Measurements from ENCODE around the gene ZNF423. TPM values are rescaled to one million over a fixed set of nuclear protein-coding genes. Genes with fewer than 3 reads are reported as not detected.

Gene ZNF423
- total RNA-seq, 3 donors from 2014 or later, result 0.03 TPM; not detected in 2

GRCh38 chr16:49556606-49557446, 299.1 kb downstream of the ZNF423 start:
- no peak for ATAC-seq
- Mint-ChIP-seq H3K4me3 (no peak overlapping the region), H3K27me3 (ENCODE audit: low read depth) (no peaks in the 10 kb centered on the region), H3K36me3 (ENCODE audit: insufficient read depth) (no peaks in the 10 kb centered on the region), H3K9me3 (no peaks in the 10 kb centered on the region), H3K4me1 (ENCODE audit: low read depth) (no peaks in the 10 kb centered on the region)
- DNase-seq, result no peak

- H3K9me3 Mint-ChIP-seq, result no peaks in the 10 kb centered on the region
- H3K27me3 Mint-ChIP-seq (ENCODE audit: low read depth), result peaks cover 2% of the 10 kb centered on the region
- no peaks in the 10 kb centered on the region for H3K36me3 Mint-ChIP-seq (ENCODE audit: insufficient read depth)
- no peaks in the 10 kb centered on the region for H3K4me1 Mint-ChIP-seq (ENCODE audit: low read depth)
- no peak overlapping the region for H3K4me3 Mint-ChIP-seq
- ATAC-seq (no peak), DNase-seq (no peak)
These were observed 299.7 kb downstream of the ZNF423 start for GRCh38 chr16:49556249-49556605.

DNA sequence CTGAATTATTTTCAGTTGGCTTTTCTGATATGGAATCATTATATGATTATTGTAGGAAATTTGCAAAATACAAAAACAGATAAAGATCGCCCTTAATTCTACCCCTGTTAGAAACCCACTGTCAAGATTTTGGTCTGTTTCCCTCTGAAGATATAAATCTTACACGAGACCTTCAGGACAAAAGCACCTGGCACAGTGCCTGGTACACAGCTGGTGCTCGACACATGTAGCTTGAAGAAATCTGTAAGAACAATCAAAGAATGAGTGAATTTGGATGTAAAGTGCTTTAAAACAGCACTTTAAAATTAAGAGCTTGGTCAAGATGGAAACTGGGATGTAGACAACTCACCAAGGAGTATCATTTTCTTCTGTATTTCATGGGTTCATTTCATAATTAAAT, 301.2 kb downstream of the ZNF423 start:
- ATAC-seq, result no peak
- H3K27me3 Mint-ChIP-seq (ENCODE audit: low read depth), result peaks cover 2% of the 10 kb centered on the region
- no peaks in the 10 kb centered on the region for H3K36me3 Mint-ChIP-seq (ENCODE audit: insufficient read depth)
- H3K4me3 Mint-ChIP-seq, result no peak overlapping the region
- no peaks in the 10 kb centered on the region for H3K4me1 Mint-ChIP-seq (ENCODE audit: low read depth)
- H3K9me3 Mint-ChIP-seq, result no peaks in the 10 kb centered on the region
- DNase-seq, result no peak

GRCh38 chr16:49552313-49552928, 303.5 kb downstream of the ZNF423 start:
- ATAC-seq (no peak), DNase-seq (no peak)
- Mint-ChIP-seq H3K4me1 (ENCODE audit: low read depth) (no peaks in the 10 kb centered on the region), H3K27me3 (ENCODE audit: low read depth) (peaks cover 2% of the 10 kb centered on the region), H3K36me3 (ENCODE audit: insufficient read depth) (no peaks in the 10 kb centered on the region), H3K9me3 (no peaks in the 10 kb centered on the region), H3K4me3 (no peak overlapping the region)

DNA sequence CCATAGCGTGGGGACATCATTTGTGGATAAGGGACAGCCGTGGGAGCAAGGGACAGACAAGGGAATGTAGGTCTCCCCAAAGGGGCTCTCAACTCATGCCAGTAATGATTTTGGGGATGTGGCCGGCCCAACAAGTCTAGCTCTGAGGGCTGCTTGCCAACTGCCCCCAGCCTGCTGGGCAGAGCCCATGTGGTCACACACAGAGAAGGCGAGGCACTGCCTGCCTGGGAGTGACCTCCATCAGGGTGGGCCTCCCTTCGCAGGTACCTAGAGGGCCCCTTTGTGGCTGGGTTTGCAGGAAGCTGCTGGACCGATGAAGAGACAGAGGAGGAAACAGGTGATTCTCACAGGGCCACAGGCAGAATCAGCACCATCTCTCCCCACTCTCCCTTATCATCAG, 305.2 kb downstream of the ZNF423 start:
- Mint-ChIP-seq H3K4me1 (ENCODE audit: low read depth) (no peaks in the 10 kb centered on the region), H3K36me3 (ENCODE audit: insufficient read depth) (no peaks in the 10 kb centered on the region), H3K9me3 (no peaks in the 10 kb centered on the region), H3K27me3 (ENCODE audit: low read depth) (peaks cover 2% of the 10 kb centered on the region), H3K4me3 (no peak overlapping the region)
- DNase-seq (no peak), ATAC-seq (no peak)

DNA sequence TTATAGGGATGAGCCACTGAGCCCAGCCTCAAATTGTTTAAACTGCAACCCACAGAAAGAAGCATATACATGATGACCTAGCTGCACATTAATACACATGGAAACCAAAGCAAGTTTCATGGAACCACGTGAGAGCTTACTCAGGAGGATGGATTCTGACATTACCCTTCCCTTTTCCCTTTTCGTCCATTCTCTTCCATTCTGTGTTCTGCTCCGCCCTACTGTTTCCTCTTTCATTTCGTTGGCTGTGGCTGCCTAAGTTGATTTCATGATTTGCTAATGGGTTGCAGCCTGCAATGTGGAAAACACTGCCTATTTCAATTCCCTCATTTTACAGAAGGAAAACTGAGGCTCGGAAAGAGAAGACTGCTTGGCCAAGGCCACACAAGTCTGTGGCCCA, 305.8 kb downstream of the ZNF423 start:
- ATAC-seq, result no peak
- H3K36me3 Mint-ChIP-seq (ENCODE audit: insufficient read depth), result no peaks in the 10 kb centered on the region
- H3K27me3 Mint-ChIP-seq (ENCODE audit: low read depth), result peaks cover 2% of the 10 kb centered on the region
- DNase-seq, result no peak
- H3K4me3 Mint-ChIP-seq, result no peak overlapping the region
- H3K9me3 Mint-ChIP-seq, result no peaks in the 10 kb centered on the region
- H3K4me1 Mint-ChIP-seq (ENCODE audit: low read depth), result no peaks in the 10 kb centered on the region

- no peaks in the 10 kb centered on the region for H3K9me3 Mint-ChIP-seq
- DNase-seq (no peak), ATAC-seq (no peak)
- no peak overlapping the region for H3K4me3 Mint-ChIP-seq
- H3K4me1 Mint-ChIP-seq (ENCODE audit: low read depth), result no peaks in the 10 kb centered on the region
- no peaks in the 10 kb centered on the region for H3K36me3 Mint-ChIP-seq (ENCODE audit: insufficient read depth)
- H3K27me3 Mint-ChIP-seq (ENCODE audit: low read depth), result peaks cover 2% of the 10 kb centered on the region
These were observed 307.5 kb downstream of the ZNF423 start for GRCh38 chr16:49548325-49548970.

- Mint-ChIP-seq H3K4me1 (ENCODE audit: low read depth) (no peaks in the 10 kb centered on the region), H3K4me3 (no peak overlapping the region), H3K27me3 (ENCODE audit: low read depth) (peaks cover 2% of the 10 kb centered on the region), H3K36me3 (ENCODE audit: insufficient read depth) (no peaks in the 10 kb centered on the region), H3K9me3 (no peaks in the 10 kb centered on the region)
- ATAC-seq (no peak), DNase-seq (no peak)
These were observed 308.5 kb downstream of the ZNF423 start for GRCh38 chr16:49547448-49547847.

DNA sequence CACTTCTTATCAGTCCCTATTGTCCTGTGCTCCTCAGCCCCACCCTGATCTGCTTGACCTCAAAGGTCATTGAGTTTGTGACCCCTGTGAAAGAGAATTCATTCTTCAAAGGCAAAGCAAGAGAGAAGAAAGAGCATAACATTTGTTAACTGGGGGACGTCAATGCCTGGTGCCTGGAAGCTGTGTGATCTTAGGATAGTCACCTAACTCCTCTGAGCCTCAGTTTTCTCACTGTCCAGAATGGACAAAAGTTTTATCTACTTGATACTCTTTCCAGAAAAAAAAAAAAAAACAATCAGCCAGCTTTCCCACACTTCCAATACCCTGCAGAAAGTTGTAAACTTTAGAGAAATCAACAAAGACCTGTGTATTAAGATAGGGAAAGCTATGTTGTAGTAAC, 309.2 kb downstream of the ZNF423 start:
- H3K27me3 Mint-ChIP-seq (ENCODE audit: low read depth), result peaks cover 2% of the 10 kb centered on the region
- no peaks in the 10 kb centered on the region for H3K4me1 Mint-ChIP-seq (ENCODE audit: low read depth)
- no peaks in the 10 kb centered on the region for H3K36me3 Mint-ChIP-seq (ENCODE audit: insufficient read depth)
- DNase-seq (no peak), ATAC-seq (no peak)
- H3K9me3 Mint-ChIP-seq, result no peaks in the 10 kb centered on the region
- H3K4me3 Mint-ChIP-seq, result no peak overlapping the region

DNA sequence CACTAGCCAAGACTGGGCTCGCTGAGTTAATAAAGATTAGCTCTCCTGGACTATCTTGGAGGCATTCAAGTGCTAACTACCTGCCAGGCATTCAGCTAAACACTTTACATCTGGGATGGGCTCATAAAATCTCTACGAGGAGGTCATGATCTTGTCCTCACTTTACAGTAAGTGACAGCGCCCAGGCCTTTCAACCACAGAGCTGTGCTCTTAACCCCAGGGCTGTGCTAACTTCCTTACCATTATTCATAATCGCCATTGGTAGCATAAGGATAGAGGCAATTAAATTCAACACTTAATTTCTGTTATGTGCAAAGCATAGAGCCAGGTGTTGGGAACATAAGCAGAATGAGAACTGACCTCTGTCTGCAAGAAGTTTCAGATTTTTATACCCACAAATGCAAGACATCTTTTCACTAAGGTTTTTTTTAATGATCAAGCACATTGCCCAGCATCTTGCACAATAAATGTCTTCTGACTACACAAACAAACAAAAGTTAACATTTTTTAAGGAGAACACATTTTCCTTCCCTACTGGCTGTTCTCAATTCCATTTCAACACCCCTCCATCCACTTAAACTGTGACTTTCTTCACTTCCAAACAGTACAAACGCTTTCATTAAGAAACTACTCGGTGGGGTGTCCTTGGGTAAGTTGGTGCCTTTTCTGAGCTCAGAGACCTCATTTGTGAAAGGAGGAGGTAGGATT, 310.0 kb downstream of the ZNF423 start:
- Mint-ChIP-seq H3K36me3 (ENCODE audit: insufficient read depth) (no peaks in the 10 kb centered on the region), H3K4me1 (ENCODE audit: low read depth) (no peaks in the 10 kb centered on the region), H3K27me3 (ENCODE audit: low read depth) (no peaks in the 10 kb centered on the region), H3K9me3 (no peaks in the 10 kb centered on the region), H3K4me3 (no peak overlapping the region)
- DNase-seq (no peak), ATAC-seq (no peak)

- Mint-ChIP-seq H3K4me3 (no peak overlapping the region), H3K36me3 (ENCODE audit: insufficient read depth) (no peaks in the 10 kb centered on the region), H3K4me1 (ENCODE audit: low read depth) (no peaks in the 10 kb centered on the region), H3K27me3 (ENCODE audit: low read depth) (no peaks in the 10 kb centered on the region), H3K9me3 (no peaks in the 10 kb centered on the region)
- DNase-seq (no peak), ATAC-seq (no peak)
These were observed 310.7 kb downstream of the ZNF423 start for GRCh38 chr16:49545243-49545642.

DNA sequence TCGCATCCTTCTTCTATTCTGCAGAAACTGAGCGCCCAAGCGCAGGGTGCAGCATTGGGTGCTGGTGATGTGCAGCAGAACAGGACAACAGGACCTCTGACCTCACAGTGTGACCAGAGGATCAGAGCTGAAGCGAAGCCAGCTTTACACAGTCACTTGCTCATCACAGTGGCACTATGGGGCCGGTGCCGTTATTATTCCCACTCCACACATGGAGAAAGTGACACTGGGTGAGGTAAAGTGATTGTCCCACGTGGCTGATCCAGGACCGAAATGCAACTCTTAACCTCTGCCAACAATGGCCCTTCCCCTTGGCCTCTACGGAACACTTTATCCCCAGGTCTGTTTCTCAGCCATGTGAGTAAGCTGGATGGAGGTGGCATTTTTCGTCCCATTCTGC, 311.1 kb downstream of the ZNF423 start:
- Mint-ChIP-seq H3K9me3 (no peaks in the 10 kb centered on the region), H3K4me1 (ENCODE audit: low read depth) (no peaks in the 10 kb centered on the region), H3K27me3 (ENCODE audit: low read depth) (no peaks in the 10 kb centered on the region), H3K4me3 (no peak overlapping the region), H3K36me3 (ENCODE audit: insufficient read depth) (no peaks in the 10 kb centered on the region)
- ATAC-seq, result no peak
- DNase-seq, result no peak

- no peak for DNase-seq
- no peaks in the 10 kb centered on the region for H3K27me3 Mint-ChIP-seq (ENCODE audit: low read depth)
- no peak overlapping the region for H3K4me3 Mint-ChIP-seq
- no peak for ATAC-seq
- no peaks in the 10 kb centered on the region for H3K36me3 Mint-ChIP-seq (ENCODE audit: insufficient read depth)
- H3K4me1 Mint-ChIP-seq (ENCODE audit: low read depth), result no peaks in the 10 kb centered on the region
- no peaks in the 10 kb centered on the region for H3K9me3 Mint-ChIP-seq
These were observed 312.3 kb downstream of the ZNF423 start for GRCh38 chr16:49543631-49543946.

- Mint-ChIP-seq H3K27me3 (ENCODE audit: low read depth) (no peaks in the 10 kb centered on the region), H3K36me3 (ENCODE audit: insufficient read depth) (no peaks in the 10 kb centered on the region), H3K9me3 (no peaks in the 10 kb centered on the region), H3K4me1 (ENCODE audit: low read depth) (no peaks in the 10 kb centered on the region), H3K4me3 (no peak overlapping the region)
- DNase-seq, result no peak
- no peak for ATAC-seq
These were observed 312.8 kb downstream of the ZNF423 start for GRCh38 chr16:49542946-49543630.
